Renal cortical epithelial cell (primary cell): ENCODE results near the gene PEX6. TPM values are rescaled to one million over a fixed set of nuclear protein-coding genes. Genes with fewer than 3 reads are reported as not detected.

Source experiments
- DNase-seq: peaks from one replicate; pipeline ENCODE4 v3.0.0-alpha.2; 2011; ENCODE audit warnings: low read depth
- total RNA-seq: library from RNA; depleted of rRNA; stranded (reverse); fragments of >200 nt; gene quantifications from 2 replicates; pipeline ENCODE4 v1.2.3, GENCODE V29; 2014

The PEX6 gene
- total RNA-seq, 1 donor from 2014 or later, result 80.8 TPM

DNA sequence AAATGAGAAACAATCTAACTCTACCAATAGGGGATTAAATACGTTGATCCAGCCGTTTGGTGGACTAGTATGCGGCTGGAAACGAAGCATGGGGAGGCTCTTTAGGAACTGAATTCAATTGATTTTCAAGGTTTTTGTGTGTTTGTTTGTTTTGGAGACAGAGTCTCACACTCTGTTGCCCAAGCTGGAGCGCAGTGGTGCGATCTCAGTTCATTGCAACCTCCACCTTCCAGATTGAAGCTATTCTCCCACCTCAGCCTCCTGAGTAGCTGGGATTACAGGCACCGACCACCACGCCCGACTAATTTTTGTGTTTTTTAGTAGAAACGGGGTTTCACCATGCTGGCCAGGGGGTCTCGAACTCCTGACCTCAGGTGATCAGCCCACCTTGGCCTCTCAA lies 42.6 kb downstream of the PEX6 start:
- no peak for DNase-seq

DNA sequence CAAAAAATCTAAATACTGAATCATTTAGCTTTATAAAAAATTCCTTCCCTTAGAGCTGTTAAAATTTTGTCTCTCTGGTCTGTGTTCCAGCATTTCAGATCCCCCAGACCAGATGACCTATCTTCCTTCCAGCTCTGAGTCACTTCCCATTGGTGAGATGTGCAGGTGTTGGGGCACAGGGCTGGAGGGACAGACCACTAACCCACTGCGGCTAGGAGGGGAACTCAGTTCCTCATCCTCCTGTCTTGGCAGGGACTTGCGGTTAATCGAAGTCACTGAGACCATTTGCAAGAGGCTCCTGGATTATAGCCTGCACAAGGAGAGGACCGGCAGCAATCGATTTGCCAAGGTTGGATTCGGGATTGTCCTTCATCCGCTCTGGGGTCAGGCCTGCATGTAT lies 43.7 kb downstream of the PEX6 start:
- no peak for DNase-seq

DNA sequence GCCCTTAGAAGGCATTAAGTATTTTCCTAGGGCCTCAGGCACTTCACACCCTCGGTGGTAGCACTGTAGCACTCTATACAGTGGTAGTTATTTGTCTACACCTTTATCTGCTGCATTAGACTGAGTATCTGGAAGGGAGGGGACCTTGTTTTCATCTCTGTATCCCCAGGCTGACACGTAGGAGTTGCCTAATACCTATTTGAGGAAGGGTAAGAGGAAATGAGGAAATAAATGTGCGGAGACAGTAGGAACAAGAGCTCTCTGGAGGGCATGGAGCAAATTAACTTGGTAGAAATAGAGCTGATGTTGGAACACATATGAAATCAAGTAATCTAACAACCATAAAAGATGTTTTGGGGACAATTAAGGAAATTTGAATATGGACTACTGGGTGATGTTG lies 45.8 kb downstream of the PEX6 start:
- no peak for DNase-seq

DNA sequence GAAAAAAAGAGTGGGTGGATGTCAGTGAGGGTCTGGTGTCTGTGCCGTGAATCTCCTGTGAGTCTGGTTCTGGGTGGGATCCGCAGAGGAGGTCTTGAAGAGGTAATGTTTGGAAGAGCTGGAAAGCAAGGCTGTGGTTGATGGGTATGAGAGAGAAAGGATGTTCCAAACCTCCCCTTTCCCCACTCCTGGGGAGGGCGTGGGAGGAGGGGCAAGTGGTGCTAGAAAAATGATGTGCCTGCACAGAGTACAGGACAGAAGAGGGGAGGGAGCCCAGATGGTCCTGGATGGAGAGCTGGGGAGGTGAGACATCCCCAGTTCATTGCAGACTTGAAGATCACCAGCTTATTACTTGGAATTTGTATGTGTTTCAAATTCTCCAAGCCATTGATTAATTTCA lies 46.6 kb downstream of the PEX6 start:
- no peak for DNase-seq

DNA sequence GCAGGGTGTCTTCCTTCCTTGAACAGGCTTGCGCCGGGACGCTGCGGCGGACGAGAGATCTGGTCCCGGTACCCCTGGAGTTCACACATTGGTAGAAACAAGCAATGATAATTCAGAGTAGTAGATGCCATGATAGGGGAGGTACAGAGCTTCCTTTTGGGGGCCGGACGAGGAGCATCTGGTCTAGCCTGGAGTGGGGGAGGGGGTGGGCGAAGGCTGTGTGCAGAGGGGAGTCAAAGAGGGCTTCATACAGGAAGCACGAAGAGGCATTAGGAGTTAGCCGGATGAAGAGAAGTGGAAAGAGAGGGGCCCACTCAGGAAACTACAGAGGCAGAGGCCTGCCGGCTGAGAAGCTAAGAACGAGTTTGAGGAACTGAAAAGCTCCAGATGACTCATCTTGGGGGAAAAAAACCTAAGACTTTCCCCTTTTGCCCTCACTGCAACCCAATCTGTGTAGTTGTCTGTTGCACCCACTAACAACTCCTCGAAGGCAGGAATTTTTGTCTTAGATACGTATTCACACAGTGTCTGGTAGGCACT lies 49.1 kb downstream of the PEX6 start:
- peak; percentile 69 for DNase-seq

DNA sequence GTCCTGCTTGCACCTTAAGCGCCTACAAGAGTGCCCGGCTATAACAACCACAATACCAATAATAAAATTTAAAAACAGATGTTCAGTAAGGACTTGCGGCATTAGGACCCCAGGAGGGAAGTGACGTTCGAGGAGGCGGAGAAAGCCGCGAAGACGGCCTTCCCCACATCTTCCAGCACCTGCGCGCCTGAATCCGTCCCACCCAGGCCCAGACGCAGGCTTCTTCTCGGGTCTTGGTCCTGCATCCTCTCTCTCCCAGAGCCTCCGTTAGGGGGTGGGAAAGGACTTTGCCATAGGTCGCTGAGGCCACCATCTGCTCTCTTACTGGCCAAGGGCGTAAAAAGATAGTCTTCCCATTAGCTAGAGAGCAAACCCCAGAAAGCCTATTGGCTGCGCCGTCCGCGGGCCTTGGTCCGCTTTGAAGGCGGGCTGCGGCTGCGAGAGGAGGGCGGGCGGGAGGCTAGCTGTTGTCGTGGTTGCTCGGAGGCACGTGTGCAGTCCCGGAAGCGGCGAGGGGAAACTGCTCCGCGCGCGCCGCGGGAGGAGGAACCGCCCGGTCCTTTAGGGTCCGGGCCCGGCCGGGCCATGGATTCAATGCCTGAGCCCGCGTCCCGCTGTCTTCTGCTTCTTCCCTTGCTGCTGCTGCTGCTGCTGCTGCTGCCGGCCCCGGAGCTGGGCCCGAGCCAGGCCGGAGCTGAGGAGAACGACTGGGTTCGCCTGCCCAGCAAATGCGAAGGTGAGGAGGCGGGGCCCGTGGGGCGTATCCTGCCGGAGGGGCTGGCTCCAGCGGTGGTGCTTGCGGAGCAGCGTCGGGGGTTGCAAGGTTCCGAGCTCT lies 49.8 kb downstream of the PEX6 start, which contains the start of gene CNPY3:
CNPY3 (plus strand) TSS at position 495 of the 835 bp plus-strand sequence; CDS start at position 586, 91 bp downstream.
- peak; percentile 97 for DNase-seq

DNA sequence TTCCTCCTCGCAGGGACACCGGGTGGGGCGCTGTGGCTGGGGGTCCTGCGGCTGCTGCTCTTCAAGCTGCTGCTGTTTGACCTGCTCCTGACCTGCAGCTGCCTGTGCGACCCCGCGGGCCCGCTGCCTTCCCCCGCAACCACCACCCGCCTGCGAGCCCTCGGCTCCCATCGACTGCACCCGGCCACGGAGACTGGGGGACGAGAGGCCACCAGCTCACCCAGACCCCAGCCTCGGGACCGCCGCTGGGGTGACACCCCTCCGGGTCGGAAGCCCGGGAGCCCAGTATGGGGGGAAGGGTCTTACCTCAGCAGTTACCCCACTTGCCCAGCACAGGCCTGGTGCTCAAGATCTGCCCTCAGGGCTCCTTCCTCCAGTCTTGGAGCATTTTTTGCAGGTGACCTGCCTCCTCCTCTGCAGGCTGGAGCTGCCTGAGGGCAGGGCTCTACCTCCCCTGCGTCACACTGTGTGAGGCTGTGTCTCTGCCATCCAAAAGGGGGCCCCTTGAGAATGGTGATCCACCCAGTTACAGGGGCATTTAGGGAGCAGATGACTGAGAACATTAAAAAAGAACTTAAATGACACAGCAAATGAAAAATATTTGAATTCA lies 53.6 kb downstream of the PEX6 start:
- no peak for DNase-seq

DNA sequence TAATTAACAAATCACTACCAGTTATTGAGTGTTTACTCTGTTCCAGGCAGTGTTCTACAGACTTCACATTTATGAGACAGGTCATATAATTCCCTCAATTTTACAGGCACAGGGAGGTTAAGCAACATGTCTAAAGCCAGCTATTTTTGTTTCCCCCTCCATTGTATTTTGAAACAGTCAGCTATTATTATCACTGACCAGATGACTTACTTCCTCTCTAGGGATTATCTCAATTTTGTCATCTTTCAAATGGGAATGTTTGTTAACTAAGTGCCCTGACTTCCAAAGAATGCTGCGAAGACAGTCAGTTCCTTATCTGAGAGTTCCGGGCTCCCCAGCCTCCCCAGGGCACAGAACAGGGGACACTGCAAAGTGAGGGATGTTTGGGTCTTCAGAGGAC lies 55.3 kb downstream of the PEX6 start:
- no peak for DNase-seq

DNA sequence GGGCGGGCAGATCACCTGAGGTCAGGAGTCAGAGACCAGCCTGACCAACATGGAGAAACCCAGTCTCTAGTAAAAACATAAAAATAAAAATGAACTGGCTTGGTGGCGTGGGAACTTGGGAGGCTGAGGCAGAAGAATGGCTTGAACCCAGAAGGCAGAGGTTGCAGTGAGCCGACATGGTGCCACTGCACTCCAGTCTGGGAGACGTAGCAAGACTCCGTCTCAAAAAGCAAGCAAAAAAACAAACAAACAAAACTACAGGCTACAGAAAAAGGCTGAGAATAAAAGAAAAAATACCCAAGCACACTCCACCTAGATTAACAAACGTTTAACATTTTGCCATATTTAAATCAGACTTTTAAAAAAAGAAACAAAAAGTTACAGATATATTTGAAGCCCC lies 57.2 kb downstream of the PEX6 start:
- no peak for DNase-seq

DNA sequence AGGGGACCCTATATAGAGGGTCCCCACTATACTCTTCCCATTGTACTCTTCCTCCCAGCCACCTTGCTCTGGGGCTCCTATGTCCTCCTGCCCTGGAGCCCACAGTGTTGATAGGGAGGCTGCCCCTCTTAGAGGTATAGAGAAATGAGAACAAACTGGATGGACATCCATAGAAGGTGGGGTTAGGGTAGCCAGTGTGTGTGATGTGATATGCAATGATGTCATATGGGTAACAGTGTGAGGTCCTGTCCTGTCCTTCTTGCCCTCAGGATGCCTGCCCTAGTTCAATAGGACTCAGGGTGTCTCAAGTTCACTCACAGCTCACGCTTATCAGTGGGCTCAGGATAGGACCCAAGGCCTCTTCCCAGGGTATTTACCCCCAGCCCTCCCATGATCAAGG lies 62.7 kb downstream of the PEX6 start:
- no peak for DNase-seq

DNA sequence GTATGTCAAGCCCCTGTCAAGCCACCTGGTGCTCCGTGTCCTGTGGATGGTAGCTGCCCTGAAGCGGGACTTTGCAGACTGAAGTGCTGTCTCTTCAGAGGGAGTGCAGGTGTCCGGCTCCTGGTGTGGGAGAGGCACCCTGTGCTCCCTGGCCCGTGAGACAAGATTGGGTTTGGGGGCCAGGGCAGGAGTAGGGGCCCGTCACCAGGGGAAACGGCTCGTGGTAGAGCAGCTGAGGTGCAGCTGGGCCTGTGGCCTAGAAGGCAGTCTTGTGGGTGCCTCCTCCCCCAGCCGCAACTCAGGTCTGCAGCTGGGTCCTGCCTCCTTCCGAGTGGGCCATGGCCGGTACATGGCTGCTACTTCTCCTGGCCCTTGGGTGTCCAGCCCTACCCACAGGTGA lies 63.2 kb downstream of the PEX6 start, which contains the start of gene PTCRA:
PTCRA (plus strand) TSS at position 322 of the 400 bp plus-strand sequence; CDS start at position 339, 17 bp downstream.
- DNase-seq, result no peak

DNA sequence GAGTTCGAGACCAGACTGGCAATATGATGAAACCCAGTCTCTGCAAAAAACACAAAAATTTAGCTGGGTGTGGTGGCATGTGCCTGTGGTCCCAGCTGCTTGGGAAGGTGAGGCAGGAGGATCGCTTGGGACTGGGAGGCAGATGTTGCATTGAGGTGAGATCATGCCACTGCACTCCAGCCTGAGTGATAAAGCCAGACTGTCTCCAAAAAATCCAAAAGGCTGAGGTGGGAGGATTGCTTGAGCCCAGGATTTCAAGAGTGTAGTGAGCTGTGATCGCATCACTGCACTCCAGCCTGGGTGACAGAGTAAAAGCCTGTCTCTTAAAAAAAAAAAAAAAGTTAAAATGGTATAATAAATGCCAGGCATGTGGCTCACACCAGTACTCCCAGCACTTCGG lies 64.4 kb downstream of the PEX6 start:
- no peak for DNase-seq

Other genes with a start within 250 kb of the PEX6 start
- 37.7 and 59.6 TPM in 2 replicates for gene TBCC, start 233.1 kb downstream of the PEX6 start, total RNA-seq
- gene BICRAL, start 197.1 kb downstream of the PEX6 start, total RNA-seq, result 2.4 and 8.2 TPM in 2 replicates
- gene RPL7L1, start 99.6 kb downstream of the PEX6 start, total RNA-seq, result 150 and 177 TPM in 2 replicates
- gene PTCRA, start 63.1 kb downstream of the PEX6 start, total RNA-seq, result not detected in 2 replicates
- gene CNPY3, start 49.7 kb downstream of the PEX6 start, total RNA-seq, result 26.9 and 66.7 TPM in 2 replicates
- gene GNMT, start 18.4 kb downstream of the PEX6 start, total RNA-seq, result 0.20 TPM in 1 of 2 replicates, not detected in the other
- gene PPP2R5D, start 5.4 kb upstream of the PEX6 start, total RNA-seq, result 42.9 and 47.8 TPM in 2 replicates
- gene MEA1, start 34.8 kb upstream of the PEX6 start, total RNA-seq, result 38.3 and 46.9 TPM in 2 replicates
- gene KLHDC3, start 35.1 kb upstream of the PEX6 start, total RNA-seq, result 60.7 and 111 TPM in 2 replicates
- 93.5 and 166 TPM in 2 replicates for gene RRP36, start 42.4 kb upstream of the PEX6 start, total RNA-seq
- 28.0 and 45.0 TPM in 2 replicates for gene CUL7, start 74.7 kb upstream of the PEX6 start, total RNA-seq
- gene MRPL2, start 80.3 kb upstream of the PEX6 start, total RNA-seq, result 17.9 and 25.4 TPM in 2 replicates
- 17.0 and 29.3 TPM in 2 replicates for gene KLC4, start 80.5 kb upstream of the PEX6 start, total RNA-seq
- gene PTK7, start 97.1 kb upstream of the PEX6 start, total RNA-seq, result 81.3 and 141 TPM in 2 replicates
- 14.2 and 20.9 TPM in 2 replicates for gene SRF, start 192.1 kb upstream of the PEX6 start, total RNA-seq
- gene CUL9, start 203.0 kb upstream of the PEX6 start, total RNA-seq, result 20.3 and 43.4 TPM in 2 replicates